Endothelial cell (in vitro differentiated cells): Measurements from ENCODE around the gene HSPA9. TPM values are rescaled to one million over a fixed set of nuclear protein-coding genes. Genes with fewer than 3 reads are reported as not detected.

Source experiments
- DNase-seq: peaks from one replicate; pipeline ENCODE4 v3.0.0; 2021; ENCODE audit warnings: low spot score
- H3K27ac Mint-ChIP-seq: one replicate; pipeline ENCODE4 v1.8.0; 2021; ENCODE audit warnings: mixed read lengths, inconsistent platforms; ENCODE audit not compliant: unreplicated experiment
- H3K27me3 Mint-ChIP-seq: one replicate; pipeline ENCODE4 v1.8.0; 2021; ENCODE audit warnings: mild to moderate bottlenecking, moderate library complexity, mixed read lengths, inconsistent platforms; ENCODE audit not compliant: unreplicated experiment
- H3K36me3 Mint-ChIP-seq: one replicate; pipeline ENCODE4 v1.8.0; 2021; ENCODE audit warnings: mild to moderate bottlenecking, low read depth, mixed read lengths, inconsistent platforms; ENCODE audit not compliant: unreplicated experiment
- H3K4me1 Mint-ChIP-seq: one replicate; pipeline ENCODE4 v1.8.0; 2021; ENCODE audit warnings: mild to moderate bottlenecking, mixed read lengths, inconsistent platforms; ENCODE audit not compliant: unreplicated experiment
- H3K4me3 Mint-ChIP-seq: one replicate; pipeline ENCODE4 v1.8.0; 2021; ENCODE audit warnings: mild to moderate bottlenecking, mixed read lengths, inconsistent platforms; ENCODE audit not compliant: unreplicated experiment
- H3K9me3 Mint-ChIP-seq: one replicate; pipeline ENCODE4 v1.8.0; 2021; ENCODE audit warnings: mixed read lengths, inconsistent platforms; ENCODE audit not compliant: unreplicated experiment
- total RNA-seq: library from RNA; stranded (reverse); fragmentation: NEBNext Ultra II Directional; extraction: Animal tissue kit (Norgen Biotek cat#: 25700); gene quantifications from one replicate; pipeline ENCODE4 v1.2.1, GENCODE V29; 2021; ENCODE audit not compliant: unreplicated experiment
- TF ChIP-seq, protein P1 (sequence below): fragments of 200-600 bp; sonication (generic); IDR thresholded peaks from one replicate; pipeline ENCODE4 v1.5.0; 2021; ENCODE audit warnings: antibody characterized with exemption; ENCODE audit not compliant: unreplicated experiment

The HSPA9 gene
- total RNA-seq, 1 donor from 2014 or later: 128 TPM

GRCh38 chr5:138528208-138528607 is 47.0 kb downstream of the HSPA9 start:
- no peak for DNase-seq
- Mint-ChIP-seq H3K4me3 (no peak overlapping the region), H3K27ac (no peak overlapping the region), H3K9me3 (no peaks in the 10 kb centered on the region), H3K27me3 (peaks cover 3% of the 10 kb centered on the region), H3K36me3 (peaks cover 12% of the 10 kb centered on the region), H3K4me1 (no peaks in the 10 kb centered on the region)
- TF ChIP-seq, protein P1, sequence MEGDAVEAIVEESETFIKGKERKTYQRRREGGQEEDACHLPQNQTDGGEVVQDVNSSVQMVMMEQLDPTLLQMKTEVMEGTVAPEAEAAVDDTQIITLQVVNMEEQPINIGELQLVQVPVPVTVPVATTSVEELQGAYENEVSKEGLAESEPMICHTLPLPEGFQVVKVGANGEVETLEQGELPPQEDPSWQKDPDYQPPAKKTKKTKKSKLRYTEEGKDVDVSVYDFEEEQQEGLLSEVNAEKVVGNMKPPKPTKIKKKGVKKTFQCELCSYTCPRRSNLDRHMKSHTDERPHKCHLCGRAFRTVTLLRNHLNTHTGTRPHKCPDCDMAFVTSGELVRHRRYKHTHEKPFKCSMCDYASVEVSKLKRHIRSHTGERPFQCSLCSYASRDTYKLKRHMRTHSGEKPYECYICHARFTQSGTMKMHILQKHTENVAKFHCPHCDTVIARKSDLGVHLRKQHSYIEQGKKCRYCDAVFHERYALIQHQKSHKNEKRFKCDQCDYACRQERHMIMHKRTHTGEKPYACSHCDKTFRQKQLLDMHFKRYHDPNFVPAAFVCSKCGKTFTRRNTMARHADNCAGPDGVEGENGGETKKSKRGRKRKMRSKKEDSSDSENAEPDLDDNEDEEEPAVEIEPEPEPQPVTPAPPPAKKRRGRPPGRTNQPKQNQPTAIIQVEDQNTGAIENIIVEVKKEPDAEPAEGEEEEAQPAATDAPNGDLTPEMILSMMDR: no peak

GRCh38 chr5:138527170-138527569 is 48.0 kb downstream of the HSPA9 start:
- no peak for DNase-seq
- peaks cover 3% of the 10 kb centered on the region for H3K27me3 Mint-ChIP-seq
- no peaks in the 10 kb centered on the region for H3K9me3 Mint-ChIP-seq
- H3K4me3 Mint-ChIP-seq: no peak overlapping the region
- no peak overlapping the region for H3K27ac Mint-ChIP-seq
- no peaks in the 10 kb centered on the region for H3K4me1 Mint-ChIP-seq
- TF ChIP-seq, protein P1: no peak
- H3K36me3 Mint-ChIP-seq: peaks cover 11% of the 10 kb centered on the region

- Mint-ChIP-seq H3K9me3 (no peaks in the 10 kb centered on the region), H3K36me3 (peaks cover 10% of the 10 kb centered on the region), H3K4me3 (peak overlapping the region; percentile 42), H3K27ac (peak overlapping the region; percentile 54), H3K27me3 (peaks cover 3% of the 10 kb centered on the region), H3K4me1 (peaks cover 7% of the 10 kb centered on the region)
- no peak for DNase-seq
- TF ChIP-seq, protein P1: no peak
Observed at GRCh38 chr5:138523406-138523805, 51.8 kb downstream of the HSPA9 start.

- no peak for DNase-seq
- TF ChIP-seq, protein P1: no peak
- Mint-ChIP-seq H3K27ac (no peak overlapping the region), H3K4me1 (peaks cover 7% of the 10 kb centered on the region), H3K9me3 (no peaks in the 10 kb centered on the region), H3K4me3 (no peak overlapping the region), H3K27me3 (no peaks in the 10 kb centered on the region), H3K36me3 (peaks cover 19% of the 10 kb centered on the region)
Observed at GRCh38 chr5:138520971-138521370, 54.2 kb downstream of the HSPA9 start.

DNA sequence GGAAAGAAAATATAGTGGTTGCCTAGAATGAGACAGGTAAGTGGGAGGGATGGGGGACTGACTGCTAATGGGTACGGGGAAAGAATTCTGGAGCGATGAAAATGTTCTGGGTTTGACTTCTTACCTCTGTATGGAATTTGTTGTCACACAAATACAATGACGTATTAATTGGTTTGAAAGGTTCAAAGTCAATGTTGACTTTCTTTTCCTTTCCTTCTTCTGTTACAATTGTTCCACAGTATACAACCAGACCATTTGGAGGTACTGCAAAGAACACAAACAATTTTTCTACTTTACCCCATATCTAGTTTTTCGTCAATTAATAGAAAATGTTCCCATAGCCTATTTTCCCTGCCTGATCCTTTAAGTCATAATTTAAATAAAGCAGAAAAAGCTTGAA is 57.8 kb downstream of the HSPA9 start:
- H3K9me3 Mint-ChIP-seq: no peaks in the 10 kb centered on the region
- H3K4me1 Mint-ChIP-seq: peaks cover 7% of the 10 kb centered on the region
- TF ChIP-seq, protein P1: no peak
- peaks cover 24% of the 10 kb centered on the region for H3K36me3 Mint-ChIP-seq
- H3K27ac Mint-ChIP-seq: no peak overlapping the region
- H3K27me3 Mint-ChIP-seq: no peaks in the 10 kb centered on the region
- no peak for DNase-seq
- no peak overlapping the region for H3K4me3 Mint-ChIP-seq
